ENCODE data around the gene EFHD2.

- TF ChIP-seq CTCF (IDR thresholded peaks at IDR 0.05), result no peak
- no peak for TF ChIP-seq POLR2AphosphoS5 (IDR thresholded peaks at IDR 0.05)
These were observed 67.2 kb downstream of the EFHD2 start for GRCh38 chr1:15476927-15477326.

All from prostate gland (tissue), 2 donors.